Hematopoietic multipotent progenitor cell treated with erythropoietin and hydrocortisone succinate and interleukin-3 and kit ligand, for 6 days (in vitro differentiated cells): ENCODE measurements around the gene TRAPPC10.

Experiments used
- DNase-seq: peaks from one replicate; pipeline ENCODE4 v3.0.0-alpha.2; 2015

TRAPPC10 gene

DNA sequence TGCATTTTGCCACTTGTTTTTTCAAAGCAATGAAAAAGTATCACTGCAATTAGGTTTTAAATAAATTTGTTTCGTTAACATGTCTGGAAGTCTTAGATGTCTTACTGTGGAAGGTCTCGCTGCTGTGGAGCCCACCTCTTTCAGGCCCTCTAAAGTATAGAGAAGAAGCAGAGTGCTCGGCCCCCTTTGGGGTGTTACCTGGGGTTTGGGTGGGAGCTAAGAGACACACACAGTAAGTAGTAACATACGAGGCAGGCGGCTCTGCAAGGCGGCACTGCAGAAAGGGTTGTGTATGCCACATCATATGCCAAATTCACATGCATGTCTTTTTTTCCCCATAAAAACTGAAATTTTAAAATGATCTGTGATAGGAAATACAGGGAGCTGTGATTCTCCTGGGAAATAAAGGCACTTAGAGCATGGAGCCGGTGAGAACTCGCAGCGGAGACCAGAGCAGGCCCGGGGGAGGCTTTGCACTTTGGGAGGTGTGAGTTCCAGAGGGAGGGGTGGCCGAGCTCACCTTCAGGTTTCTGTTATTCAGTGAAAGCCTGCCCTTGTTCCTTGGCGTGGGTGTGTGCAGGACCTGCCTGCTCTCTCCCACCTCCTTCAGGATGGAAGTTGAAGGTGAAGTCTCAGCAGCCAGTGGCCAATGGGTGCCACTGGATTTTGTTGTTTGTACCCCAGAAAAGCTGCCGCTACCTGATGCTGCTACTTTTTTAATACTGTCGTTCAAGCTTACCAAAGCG lies 59.4 kb downstream of the TRAPPC10 start:
- no peak for DNase-seq

DNA sequence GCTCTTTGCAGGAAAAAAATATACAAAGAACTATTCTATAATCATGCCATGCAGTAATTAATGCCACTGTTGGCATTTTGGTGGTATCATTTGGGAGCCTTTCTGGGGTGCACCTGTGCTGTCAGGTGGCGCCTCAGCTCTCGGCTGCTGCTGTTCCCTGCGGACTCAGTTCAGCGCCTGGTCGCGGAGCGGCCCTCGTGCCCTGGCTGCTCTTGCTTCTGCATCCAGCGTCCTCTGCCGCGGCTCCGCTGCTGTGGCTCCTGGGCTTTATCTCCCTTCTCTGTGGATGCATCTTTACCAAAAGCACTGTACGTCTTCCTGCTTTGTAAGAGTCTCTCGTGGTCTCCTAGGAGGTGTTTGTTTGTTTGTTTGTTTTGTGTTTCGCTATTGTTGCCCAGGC lies 60.0 kb downstream of the TRAPPC10 start:
- no peak for DNase-seq

DNA sequence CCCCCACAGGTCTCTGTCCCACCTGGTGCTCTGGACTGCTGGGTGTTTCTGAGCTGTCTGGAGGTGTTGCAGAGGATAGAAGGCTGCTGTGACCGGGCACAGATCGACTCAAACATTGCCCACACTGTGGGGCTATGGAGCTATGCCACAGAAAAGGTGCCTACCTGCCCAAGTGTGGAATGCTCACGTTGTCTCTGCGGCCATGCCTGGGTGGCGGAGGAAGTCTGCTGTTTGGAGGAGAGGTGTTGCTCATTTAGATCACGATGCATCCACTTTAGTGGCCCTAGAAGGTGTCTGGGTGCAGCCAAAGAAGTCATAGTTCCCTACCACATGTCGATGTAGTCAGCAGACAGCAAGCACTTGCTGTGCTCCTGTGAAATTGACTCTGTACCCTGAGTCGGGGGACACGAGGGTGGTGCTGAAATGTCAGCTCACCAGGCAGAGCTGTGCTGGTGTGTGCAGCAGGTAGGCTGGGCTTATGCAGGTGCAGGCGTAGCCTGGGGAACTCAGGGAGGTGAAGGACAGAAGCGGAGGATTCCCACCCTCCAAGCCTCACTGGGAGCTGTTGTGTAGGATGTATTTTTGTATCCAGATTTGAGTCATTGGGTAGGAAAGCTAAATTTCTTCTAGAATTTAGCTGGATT lies 62.3 kb downstream of the TRAPPC10 start:
- DNase-seq = no peak

DNA sequence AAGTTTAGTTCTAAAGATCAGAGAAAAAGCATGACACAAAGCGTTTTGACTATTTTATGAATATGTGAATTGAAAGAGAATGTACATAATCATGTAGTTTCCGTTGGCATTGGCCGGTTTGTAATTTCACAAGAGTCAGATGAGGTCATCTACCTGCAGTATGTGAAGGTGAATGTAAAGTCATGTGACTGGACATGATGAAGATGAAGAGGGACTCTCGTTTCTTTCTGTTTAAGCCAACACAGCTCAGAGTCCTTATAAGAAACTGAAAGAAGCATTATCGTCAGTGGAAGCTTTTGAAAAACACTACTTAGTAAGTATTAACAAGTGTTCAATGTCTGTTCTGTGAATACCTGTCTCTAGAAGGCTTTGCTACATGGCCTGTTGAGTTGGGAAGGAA lies 64.2 kb downstream of the TRAPPC10 start:
- DNase-seq = no peak

DNA sequence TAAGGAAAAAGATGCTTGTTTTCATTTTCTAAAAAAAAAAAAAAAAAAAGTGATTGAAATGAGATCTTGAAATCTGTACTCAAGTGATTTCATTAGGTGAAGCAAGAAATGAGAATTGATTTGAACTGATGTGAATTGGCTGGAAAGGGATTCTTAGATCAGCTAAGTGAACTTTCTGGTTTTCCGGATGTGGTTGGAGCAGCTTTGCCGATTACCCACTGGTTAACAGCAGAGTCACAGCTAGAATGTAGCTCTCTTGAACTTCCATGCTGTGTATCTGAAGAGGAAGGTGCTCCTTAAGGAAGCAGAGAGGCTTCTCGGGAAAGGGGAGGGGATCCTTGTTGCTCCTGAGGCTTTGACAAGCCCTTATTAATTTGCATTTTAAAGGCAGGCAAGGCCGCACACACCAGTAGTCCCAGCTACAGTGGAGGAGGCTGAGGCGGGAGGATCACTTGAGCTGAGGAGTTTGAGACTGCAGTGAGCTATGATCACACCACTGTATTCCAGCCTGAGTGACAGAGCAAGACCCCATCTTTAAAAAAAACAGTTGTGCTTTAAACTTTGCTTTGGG lies 66.4 kb downstream of the TRAPPC10 start:
- no peak for DNase-seq

DNA sequence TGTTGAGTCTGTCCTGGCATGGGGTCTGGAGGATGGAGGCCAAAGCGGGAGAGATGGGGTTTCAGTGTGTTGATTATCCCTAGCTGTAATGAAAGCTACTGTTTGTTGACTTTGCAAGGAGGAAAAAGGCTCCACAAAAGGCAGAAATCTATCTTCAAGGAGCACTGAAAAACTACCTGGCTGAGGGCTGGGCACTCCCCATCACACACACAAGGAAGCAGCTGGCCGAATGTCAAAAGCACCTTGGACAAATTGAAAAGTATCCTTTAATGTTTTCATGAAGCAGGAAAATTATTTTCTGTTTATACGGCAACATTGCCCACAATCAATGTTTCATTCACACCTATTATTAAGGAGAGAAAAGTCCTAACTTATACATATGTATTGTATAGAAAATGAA lies 67.3 kb downstream of the TRAPPC10 start:
- no peak for DNase-seq

DNA sequence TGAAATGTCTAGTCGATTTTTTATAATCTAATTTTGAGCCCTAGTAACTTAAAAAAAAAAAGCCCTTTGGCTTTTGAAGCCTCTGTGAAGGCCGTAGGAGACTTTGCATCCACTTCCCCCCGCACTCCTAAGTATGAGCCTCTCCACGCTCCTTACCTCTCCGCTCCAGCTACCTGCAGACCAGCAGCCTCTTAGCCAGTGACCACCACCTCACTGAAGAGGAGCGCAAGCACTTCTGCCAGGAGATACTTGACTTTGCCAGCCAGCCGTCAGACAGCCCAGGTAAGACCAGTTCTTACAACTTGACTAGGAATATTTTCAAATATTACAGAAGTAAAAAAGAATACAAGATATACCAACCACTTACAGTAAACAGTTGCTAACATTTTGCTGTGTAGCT lies 67.7 kb downstream of the TRAPPC10 start:
- DNase-seq = no peak

DNA sequence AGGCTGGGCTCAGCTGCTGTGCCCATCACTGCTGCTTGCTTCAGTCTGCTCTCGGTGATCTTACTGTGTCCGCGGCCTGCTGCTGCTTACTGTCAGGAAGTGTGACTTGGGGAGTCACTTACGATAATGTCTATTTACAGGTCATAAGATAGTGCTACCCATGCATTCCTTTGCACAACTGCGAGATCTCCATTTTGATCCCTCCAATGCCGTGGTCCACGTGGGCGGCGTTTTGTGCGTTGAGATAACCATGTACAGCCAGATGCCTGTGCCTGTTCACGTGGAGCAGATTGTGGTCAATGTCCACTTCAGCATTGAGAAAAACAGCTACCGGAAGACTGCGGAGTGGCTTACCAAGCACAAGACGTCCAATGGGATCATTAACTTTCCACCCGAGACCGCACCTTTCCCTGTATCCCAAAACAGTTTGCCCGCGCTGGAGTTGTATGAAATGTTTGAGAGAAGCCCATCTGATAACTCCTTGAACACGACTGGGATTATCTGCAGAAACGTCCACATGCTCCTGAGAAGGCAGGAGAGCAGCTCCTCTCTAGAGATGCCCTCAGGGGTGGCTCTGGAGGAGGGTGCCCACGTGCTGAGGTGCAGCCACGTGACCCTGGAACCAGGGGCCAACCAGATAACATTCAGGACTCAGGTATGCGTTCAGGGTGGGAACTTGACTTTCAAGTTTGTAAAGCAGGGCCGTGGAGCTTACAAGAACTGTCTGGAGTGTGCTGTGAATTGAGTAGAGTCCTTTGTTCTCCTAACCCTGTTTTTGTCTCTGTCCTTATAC lies 70.7 kb downstream of the TRAPPC10 start:
- DNase-seq = no peak

DNA sequence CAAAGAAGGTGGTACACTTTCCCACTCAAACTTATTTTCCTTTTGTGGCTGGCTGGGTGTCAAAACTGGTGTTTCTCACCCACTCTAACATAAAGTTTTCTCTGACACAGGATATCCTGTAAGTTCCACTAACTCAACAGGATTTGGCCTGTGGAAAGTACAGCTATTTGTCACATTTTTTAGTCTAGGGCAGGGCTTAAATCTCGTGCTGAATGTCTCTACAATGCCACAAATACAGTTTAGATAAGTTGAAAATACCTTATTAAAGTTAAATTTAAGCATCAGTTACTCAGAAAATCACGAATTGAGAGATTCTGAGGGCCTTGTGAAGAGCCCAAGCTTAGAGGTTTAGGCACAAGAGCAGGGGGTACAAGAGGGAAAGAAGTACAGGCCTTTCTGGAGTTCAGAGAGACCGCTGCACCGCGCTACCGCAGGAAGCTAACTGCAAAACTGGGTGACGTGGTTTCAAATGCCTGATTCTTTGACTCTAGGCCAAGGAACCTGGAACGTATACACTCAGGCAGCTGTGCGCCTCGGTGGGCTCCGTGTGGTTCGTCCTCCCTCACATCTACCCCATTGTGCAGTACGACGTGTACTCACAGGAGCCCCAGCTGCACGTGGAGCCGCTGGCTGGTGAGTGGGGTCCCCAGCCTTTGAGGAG lies 71.7 kb downstream of the TRAPPC10 start:
- DNase-seq = peak; percentile 17

DNA sequence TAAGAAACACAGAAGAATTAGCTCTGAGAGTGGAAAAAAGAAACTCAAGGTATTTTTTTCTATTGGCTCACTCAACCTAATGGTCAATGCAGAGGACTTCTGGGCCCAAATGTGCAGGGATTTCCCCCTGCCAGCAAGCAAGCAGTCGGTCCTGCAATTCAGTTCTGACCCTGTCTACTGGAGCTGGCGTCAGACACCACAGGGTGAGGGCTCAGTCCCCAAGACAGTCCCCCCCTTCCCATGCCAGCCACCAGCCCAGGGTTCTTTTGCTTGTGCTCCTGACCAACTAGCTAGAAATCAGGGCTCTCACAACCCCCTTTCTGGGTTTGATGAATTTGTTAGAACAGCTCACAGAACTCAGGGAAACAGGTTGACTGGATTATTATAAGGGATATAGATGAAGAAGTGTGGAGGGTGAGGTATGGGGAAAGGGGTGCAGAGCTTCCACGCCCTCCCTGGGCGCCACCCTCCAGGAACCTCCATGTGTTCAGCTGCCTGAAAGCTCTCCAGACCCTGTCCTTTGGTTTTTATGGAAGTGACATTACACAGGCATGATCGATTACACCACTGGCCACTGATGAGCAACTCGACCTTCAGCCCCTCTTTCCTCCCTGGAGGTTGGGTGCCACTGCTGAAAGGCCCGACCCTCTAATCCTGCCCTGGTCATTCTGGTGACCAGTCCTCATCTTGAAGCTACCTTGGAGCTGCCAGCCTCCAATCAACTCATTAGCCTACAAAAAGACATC lies 72.6 kb downstream of the TRAPPC10 start:
- DNase-seq = no peak

DNA sequence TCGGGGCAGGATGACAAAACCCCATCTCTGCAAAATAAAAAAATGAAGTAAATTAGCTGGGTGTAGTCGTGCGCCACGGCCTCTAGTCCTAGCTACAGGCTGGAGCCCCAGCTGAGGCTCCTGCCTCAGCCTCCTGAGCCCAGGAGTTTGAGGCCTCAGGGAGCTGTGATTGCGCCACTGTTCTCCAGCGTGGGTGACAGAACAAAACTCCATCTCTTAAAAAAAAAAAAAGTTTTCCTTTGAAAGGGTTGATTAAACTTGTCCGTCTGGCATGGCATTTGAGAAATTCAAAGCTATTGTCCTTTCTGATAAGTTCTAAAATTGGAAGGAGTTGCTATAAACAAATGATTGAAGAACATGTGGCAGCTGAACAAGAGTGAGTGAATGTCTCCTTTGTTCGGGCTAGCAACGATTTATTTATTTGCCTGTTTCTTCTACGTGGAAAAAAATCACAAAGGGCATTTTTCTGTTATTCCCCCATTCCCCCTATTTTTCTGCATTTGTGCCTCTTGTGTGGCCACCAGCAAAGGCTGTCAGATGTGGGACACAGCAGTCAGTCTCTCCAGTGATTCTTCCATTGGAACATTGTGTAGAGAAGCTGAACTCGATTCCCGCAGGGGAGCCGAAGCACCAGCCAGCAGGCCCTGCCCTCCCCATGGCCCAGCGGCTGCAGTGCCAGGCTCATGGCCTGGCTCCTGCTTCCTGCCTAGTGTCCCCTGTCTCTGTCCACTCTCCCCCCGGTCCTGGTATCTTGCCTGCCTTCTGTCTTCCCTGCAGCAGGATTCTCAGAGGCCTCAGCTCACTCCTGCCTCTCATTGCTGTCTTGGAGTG lies 73.6 kb downstream of the TRAPPC10 start:
- no peak for DNase-seq

DNA sequence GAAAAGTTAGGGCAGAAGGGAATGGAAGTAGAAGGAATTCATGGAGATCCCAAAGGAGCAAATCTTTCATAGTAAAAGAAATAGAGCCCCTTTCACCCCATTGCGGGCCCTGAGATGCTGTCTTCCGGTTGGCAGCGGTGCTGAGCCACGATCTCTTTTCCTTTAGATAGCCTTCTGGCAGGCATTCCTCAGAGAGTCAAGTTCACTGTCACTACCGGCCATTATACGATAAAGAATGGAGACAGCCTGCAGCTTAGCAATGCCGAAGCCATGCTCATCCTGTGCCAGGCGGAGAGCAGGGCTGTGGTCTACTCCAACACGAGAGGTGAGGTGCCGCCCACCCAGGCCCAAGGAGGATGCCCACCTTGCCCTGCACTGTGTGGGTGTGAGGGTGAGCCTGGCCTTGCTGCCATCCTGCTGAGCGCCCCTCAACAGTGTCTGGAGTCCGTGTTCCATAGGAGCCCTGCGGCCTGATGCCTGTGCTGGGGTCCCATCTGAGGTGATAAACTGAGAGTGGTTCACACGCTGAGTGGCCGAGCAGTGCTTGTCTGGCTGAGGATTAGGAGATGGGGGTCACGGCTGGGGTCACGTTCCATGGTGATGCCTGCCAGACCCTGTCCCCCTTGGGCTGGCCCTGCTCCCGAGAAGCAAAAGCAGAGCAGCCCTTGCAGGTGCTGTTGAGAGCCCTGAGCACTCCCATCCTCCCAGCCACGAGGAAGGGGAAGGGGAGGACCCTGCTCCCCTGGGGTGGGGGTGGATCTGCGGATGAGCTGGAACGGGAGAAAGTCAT lies 74.7 kb downstream of the TRAPPC10 start:
- no peak for DNase-seq

DNA sequence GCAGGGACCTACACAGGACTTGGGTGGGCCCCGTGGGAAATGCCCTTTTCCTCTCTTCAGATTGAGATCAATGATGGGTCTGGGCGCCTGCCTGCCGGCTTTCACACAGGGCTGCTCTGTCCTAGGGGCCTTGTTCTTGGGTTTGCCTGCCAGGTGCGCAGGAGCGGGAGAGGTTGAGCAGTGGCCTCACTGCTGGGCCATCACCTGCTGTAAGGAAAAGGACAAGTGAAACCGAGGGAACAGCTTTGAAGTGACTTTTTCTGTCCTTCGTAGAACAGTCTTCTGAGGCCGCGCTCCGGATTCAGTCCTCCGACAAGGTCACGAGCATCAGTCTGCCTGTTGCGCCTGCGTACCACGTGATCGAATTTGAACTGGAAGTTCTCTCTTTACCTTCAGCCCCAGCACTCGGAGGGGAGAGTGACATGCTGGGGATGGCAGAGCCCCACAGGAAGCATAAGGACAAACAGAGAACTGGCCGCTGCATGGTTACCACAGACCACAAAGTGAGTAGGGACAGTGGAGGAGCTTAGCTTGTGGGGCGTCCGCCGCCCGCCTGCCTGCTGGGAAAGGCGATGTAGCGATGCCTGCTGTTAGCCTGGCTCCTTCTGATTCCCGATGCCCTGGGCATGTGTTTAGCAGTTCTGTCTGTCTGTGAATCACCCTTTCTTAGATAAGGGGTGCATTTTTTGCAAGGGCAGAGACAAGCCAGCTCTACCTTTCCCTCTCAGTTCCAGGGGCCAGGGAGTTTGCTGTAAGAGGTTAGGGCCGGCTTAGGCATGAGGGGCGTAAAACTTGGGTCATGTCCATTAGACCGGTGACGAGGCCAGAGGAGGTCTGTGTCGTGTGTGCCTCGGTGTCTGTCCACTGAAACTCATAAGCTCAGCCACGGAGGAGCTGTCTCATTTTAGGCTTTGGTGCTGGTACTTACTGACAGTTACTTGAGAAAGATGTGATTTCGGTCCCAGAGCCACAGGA lies 75.6 kb downstream of the TRAPPC10 start:
- DNase-seq = peak; percentile 67

DNA sequence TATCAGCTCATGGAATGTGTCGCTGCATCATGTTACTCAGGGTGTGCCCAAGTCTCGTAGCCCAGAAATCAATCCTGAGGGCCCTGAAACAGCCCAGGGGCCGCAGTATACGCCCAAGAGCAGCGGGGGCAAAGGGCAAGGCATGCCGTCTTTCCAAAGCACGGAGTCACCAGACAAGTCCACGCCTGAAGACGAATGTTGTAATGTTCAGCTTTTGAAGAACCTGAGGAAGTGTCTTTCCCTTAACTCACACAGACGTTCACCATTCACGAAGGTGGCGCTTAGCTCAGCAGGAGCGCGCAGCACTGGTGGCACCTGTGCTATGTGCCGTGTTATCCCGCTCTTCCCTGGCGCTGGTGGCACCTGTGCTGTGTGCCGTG lies 76.3 kb downstream of the TRAPPC10 start:
- DNase-seq = no peak

DNA sequence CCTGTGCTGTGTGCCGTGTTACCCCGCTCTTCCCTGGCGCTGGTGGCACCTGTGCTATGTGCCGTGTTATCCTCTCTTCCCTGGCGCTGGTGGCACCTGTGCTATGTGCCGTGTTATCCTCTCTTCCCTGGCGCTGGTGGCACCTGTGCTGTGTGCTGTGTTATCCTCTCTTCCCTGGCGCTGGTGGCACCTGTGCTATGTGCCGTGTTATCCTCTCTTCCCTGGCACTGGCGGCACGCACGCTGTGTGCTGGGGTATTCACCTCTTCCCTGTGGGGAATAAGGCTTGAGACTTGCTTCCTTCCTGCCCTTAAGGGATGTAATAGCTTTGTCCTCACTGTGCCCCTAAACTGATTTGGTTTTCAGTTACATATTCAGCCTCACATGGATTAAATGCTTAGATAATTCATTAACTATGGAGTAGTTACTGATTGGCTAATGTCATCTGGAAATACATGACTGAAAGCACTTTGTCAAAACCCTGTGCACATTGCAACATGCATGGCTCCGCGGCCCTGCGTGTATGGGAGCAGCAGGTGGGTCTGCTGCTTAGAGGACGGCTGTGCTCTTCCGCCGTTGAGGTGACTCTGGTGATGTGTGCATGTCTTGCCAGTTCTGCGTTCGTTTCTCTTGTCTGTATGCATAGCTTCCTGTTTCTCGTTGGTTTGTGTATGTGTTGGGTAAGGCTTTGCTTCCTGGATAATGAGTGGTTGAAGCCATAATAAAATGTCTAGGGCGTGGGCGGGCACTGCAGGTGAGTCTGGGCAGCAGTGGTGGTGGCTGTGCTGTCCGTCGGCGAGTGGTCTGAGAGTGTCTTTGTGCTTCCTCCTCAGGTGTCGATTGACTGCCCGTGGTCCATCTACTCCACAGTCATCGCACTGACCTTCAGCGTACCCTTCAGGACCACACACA lies 77.1 kb downstream of the TRAPPC10 start:
- peak; percentile 26 for DNase-seq

DNA sequence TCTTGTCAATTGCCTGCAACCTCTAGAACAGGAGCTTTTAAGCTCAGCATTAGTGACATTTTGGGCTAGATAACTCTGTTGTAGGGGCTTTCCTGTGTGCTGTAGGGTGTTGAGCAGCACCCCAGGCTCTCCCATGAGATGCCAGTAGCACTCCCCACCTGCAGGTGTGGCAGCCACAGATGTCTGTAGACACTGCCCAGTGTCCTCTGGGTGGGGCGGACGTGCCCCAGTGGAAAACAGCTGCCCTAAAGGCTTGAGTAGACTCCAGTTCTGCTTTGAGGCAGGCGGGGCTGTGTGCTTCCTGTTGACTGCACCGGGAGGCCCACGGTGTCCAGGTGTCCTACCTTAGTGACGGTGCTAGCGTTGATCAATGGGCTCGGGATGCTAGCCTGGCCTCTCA lies 78.2 kb downstream of the TRAPPC10 start:
- DNase-seq = no peak

DNA sequence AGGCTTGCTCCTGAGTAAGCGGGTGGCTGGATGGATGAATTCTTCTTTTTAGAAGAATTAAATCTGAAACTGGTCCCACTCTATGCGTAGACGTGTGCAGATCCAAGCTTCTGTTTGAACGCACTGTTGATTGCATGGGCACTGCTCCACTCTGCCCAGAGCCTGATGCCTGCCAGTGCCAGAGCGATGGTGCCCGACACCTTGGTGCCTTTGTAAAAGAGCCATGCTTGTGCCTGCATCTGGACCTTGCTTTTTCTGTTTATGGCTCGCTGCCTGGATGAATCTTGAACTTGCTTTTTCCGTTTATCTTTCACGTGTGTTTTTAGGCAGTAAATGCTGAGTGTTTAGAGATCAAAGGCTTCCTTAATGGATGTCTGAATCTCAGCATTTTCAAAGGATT lies 80.1 kb downstream of the TRAPPC10 start:
- DNase-seq = no peak

DNA sequence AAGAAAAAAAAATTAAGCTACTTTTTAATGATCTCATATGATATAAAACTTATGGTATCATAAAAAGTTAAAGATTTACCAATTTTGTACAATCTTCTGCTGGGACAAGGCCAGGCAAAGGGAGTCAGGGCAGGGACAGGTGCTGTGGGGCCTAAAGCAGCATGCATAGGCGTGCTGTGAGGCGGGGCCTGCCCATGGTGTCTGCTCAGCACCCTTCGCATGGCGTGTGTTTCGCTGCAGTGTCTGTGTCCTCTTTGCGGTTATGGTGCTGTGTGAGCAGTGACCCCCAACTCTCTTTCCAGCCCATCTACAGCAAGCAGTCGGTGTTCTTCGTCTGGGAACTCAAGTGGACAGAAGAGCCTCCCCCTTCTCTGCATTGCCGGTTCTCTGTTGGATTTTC lies 81.7 kb downstream of the TRAPPC10 start:
- no peak for DNase-seq
